Esophagus muscularis mucosa (tissue), 4 donors: ENCODE data around the gene FHL1. TPM values are rescaled to one million over a fixed set of nuclear protein-coding genes. Genes with fewer than 3 reads are reported as not detected.

Source experiments
- DNase-seq: peaks from one replicate; pipeline ENCODE4 v3.0.0-alpha.2; 2017; ENCODE audit errors: extremely low spot score
- H3K27ac ChIP-seq, 4 donors: fragments of 200-600 bp; sonication (generic); replicated peaks in 1 of 4; 1 replicate in 3 of 4; 2 replicates in 1 of 4; pipeline ENCODE4 v1.5.1; 2016 to 2019; ENCODE audit warnings: mild to moderate bottlenecking in 1 of 4
- H3K27me3 ChIP-seq, 4 donors: fragments of 200-600 bp; sonication (generic); one replicate each; pipeline versions ENCODE4 v1.5.1 to v1.6.0; 2016 to 2019
- H3K36me3 ChIP-seq, 4 donors: fragments of 200-600 bp; sonication (generic); one replicate each; pipeline ENCODE4 v1.5.1; 2016 to 2019
- H3K4me1 ChIP-seq, 4 donors: fragments of 200-600 bp; sonication (generic); one replicate each; pipeline ENCODE4 v1.5.1; 2016 to 2019
- H3K4me3 ChIP-seq, 4 donors: fragments of 200-600 bp; sonication (generic); 1 replicate in 2 of 4; 2 replicates in 2 of 4; pipeline ENCODE4 v1.5.1; 2016 to 2019; ENCODE audit warnings: mild to moderate bottlenecking in 4 of 4, moderate library complexity in 1 of 4
- H3K9me3 ChIP-seq, 4 donors: fragments of 200-600 bp; sonication (generic); 1 replicate in 3 of 4; 2 replicates in 1 of 4; pipeline ENCODE4 v1.5.1; 2016 to 2019
- CTCF ChIP-seq, 3 experiments: fragments of 200-600 bp in 2 of 3; fragments of 450-650 bp in 1 of 3; sonication (generic) in 2 of 3; IDR thresholded peaks; one replicate each; pipeline ENCODE4 v1.5.1; 2017 to 2019; ENCODE audit warnings: antibody characterized with exemption in 3 of 3, mild to moderate bottlenecking in 2 of 3, moderate library complexity in 1 of 3
- EP300 ChIP-seq: sonication (generic); formaldehyde crosslinking; IDR thresholded peaks from one replicate; pipeline ENCODE4 v1.6.1; 2017; ENCODE audit warnings: antibody characterized with exemption
- POLR2A ChIP-seq: fragments of 450-650 bp; IDR thresholded peaks from one replicate; pipeline ENCODE4 v1.6.1; 2017; ENCODE audit warnings: antibody characterized with exemption, moderate library complexity, mild to moderate bottlenecking, low read depth
- POLR2AphosphoS5 ChIP-seq, 2 donors: sonication (generic); formaldehyde crosslinking; IDR thresholded peaks; one replicate each; pipeline ENCODE4 v1.6.1; 2017; ENCODE audit warnings: antibody characterized with exemption in 2 of 2
- WGBS: methylation state at CpG from one replicate; pipeline ENCODE4 v1.1.5; 2018; 5-methylcytosine and 5-hydroxymethylcytosine counted together
- intact Hi-C: fragments of 100-400 bp; cut with DNase I; formaldehyde crosslinking; loops from one replicate; pipeline ENCODE4 v1.15.1; 2023
- total RNA-seq, 4 donors: library from RNA; depleted of rRNA; stranded (reverse); fragments of >200 nt; gene quantifications; one replicate each; pipeline versions ENCODE4 v1.1.0 to v1.2.1, GENCODE V29; 2016

The FHL1 gene
- total RNA-seq, 4 donors from 2014 or later, result 2,189 to 3,092 (median 2,823) TPM

- no peaks in the 10 kb centered on the region for H3K27me3 ChIP-seq
- no peaks in the 10 kb centered on the region for H3K9me3 ChIP-seq
- intact Hi-C loops, result no loop called here
- TF ChIP-seq CTCF (IDR thresholded peaks at IDR 0.05) (no peak), POLR2AphosphoS5 (IDR thresholded peaks at IDR 0.05) (no peak), POLR2A (no peak), EP300 (no peak)
- DNase-seq, result no peak
- no peak overlapping the region for H3K4me3 ChIP-seq
- no peaks in the 10 kb centered on the region for H3K36me3 ChIP-seq
- H3K27ac ChIP-seq, result peak overlapping the region in 3 of 4 donors; percentile 3 to 41 (median 37)
- peaks cover 0 to 27% (median 19%) of the 10 kb centered on the region in 4 donors for H3K4me1 ChIP-seq
- 0% methylated on average over 1 of the region's 1 CpG for WGBS
Measured at GRCh38 chrX:136112286-136112685, 35.0 kb upstream of the FHL1 start.

GRCh38 chrX:136112778-136113177 is 34.6 kb upstream of the FHL1 start:
- no peak overlapping the region for H3K4me3 ChIP-seq
- H3K27ac ChIP-seq, result peak overlapping the region in 3 of 4 donors; percentile 30 to 47 (median 37)
- intact Hi-C loops, result no loop called here
- no peaks in the 10 kb centered on the region for H3K36me3 ChIP-seq
- H3K9me3 ChIP-seq, result no peaks in the 10 kb centered on the region
- TF ChIP-seq EP300, result no peak
- TF ChIP-seq POLR2AphosphoS5 (IDR thresholded peaks at IDR 0.05), result peak in 1 of 2 donors; percentile 21
- no peak for DNase-seq
- H3K27me3 ChIP-seq, result no peaks in the 10 kb centered on the region
- peaks cover 0 to 27% (median 19%) of the 10 kb centered on the region in 4 donors for H3K4me1 ChIP-seq

- TF ChIP-seq EP300 (no peak), POLR2AphosphoS5 (IDR thresholded peaks at IDR 0.05) (peak in 1 of 2 donors; percentile 31)
- Histone ChIP-seq H3K27ac (peak overlapping the region; percentile 56 to 78 (median 70)), H3K27me3 (no peaks in the 10 kb centered on the region), H3K4me3 (no peak overlapping the region), H3K4me1 (peaks cover 0 to 27% (median 19%) of the 10 kb centered on the region in 4 donors), H3K36me3 (no peaks in the 10 kb centered on the region), H3K9me3 (no peaks in the 10 kb centered on the region)
- DNase-seq, result no peak
- WGBS, result 47% methylated on average over 5 of the region's 5 CpGs
- intact Hi-C loops, result no loop called here
Measured at GRCh38 chrX:136115126-136115903, 32.0 kb upstream of the FHL1 start.

- TF ChIP-seq CTCF (IDR thresholded peaks at IDR 0.05), result no peak
- no peak for TF ChIP-seq EP300
- TF ChIP-seq POLR2A, result no peak
- TF ChIP-seq POLR2AphosphoS5 (IDR thresholded peaks at IDR 0.05), result no peak
- peak overlapping the region; percentile 56 to 78 (median 70) for H3K27ac ChIP-seq
- DNase-seq, result no peak
- H3K36me3 ChIP-seq, result no peaks in the 10 kb centered on the region
- no peaks in the 10 kb centered on the region for H3K9me3 ChIP-seq
- peaks cover 0 to 27% (median 19%) of the 10 kb centered on the region in 4 donors for H3K4me1 ChIP-seq
- WGBS, result 76% methylated on average over 3 of the region's 3 CpGs
- H3K4me3 ChIP-seq, result no peak overlapping the region
- intact Hi-C loops, result no loop called here
- no peaks in the 10 kb centered on the region for H3K27me3 ChIP-seq
Measured at GRCh38 chrX:136115904-136116297, 31.4 kb upstream of the FHL1 start.

- TF ChIP-seq CTCF (IDR thresholded peaks at IDR 0.05) (no peak), POLR2A (no peak), EP300 (no peak), POLR2AphosphoS5 (IDR thresholded peaks at IDR 0.05) (no peak)
- Histone ChIP-seq H3K9me3 (no peaks in the 10 kb centered on the region), H3K36me3 (no peaks in the 10 kb centered on the region), H3K4me3 (no peak overlapping the region), H3K27ac (peak overlapping the region; percentile 14 to 54 (median 38)), H3K27me3 (no peaks in the 10 kb centered on the region), H3K4me1 (peaks cover 0 to 32% (median 16%) of the 10 kb centered on the region in 4 donors)
- no peak for DNase-seq
- 54% methylated on average over 1 of the region's 1 CpG for WGBS
- intact Hi-C loops, result no loop called here
Measured at GRCh38 chrX:136121788-136122187, 25.5 kb upstream of the FHL1 start.
